Uterus (tissue), 2 donors: ENCODE measurements around the gene ALLC.

ENCODE experiments used
- POLR2A ChIP-seq, 2 donors: fragments of 450-650 bp; IDR thresholded peaks; one replicate each; pipeline ENCODE4 v1.6.1; 2016; ENCODE audit warnings: antibody characterized with exemption in 2 of 2, mild to moderate bottlenecking in 1 of 2, moderate library complexity in 1 of 2
- TF ChIP-seq, protein P1 (sequence below), 4 experiments: fragments of 200-600 bp in 2 of 4; fragments of 450-650 bp in 2 of 4; sonication (generic) in 2 of 4; IDR thresholded peaks; one replicate each; pipeline ENCODE4 v1.5.1; 2016 to 2019; ENCODE audit warnings: antibody characterized with exemption in 4 of 4, mild to moderate bottlenecking in 2 of 4, moderate library complexity in 1 of 4

DNA sequence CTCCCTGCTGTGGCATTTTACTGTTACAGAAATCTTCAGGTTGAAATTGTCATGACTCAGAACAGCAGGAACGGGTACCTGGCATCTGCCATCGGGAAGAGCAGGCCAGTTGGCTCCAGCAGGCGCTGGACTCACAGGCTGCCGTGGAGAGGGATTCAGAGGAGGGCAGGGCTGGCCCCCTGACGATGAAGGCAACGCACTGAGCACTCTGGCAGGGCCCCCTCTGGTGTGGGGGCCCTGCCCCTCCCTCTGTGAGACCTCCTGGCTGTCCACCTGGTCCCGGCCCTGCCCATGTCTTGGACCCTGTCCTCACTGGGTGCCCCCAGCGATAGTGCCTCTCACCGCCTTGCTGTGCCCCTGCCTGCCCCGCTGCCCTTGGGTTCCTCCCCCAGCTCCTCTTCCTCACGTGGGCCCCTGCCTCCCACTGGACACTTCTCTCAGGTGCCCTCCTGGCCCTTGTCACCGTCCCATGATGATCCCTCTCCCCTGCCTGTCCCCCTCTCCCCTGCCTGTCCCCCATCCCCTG is 23.3 kb upstream of the ALLC start:
- TF ChIP-seq, protein P1, sequence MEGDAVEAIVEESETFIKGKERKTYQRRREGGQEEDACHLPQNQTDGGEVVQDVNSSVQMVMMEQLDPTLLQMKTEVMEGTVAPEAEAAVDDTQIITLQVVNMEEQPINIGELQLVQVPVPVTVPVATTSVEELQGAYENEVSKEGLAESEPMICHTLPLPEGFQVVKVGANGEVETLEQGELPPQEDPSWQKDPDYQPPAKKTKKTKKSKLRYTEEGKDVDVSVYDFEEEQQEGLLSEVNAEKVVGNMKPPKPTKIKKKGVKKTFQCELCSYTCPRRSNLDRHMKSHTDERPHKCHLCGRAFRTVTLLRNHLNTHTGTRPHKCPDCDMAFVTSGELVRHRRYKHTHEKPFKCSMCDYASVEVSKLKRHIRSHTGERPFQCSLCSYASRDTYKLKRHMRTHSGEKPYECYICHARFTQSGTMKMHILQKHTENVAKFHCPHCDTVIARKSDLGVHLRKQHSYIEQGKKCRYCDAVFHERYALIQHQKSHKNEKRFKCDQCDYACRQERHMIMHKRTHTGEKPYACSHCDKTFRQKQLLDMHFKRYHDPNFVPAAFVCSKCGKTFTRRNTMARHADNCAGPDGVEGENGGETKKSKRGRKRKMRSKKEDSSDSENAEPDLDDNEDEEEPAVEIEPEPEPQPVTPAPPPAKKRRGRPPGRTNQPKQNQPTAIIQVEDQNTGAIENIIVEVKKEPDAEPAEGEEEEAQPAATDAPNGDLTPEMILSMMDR (IDR thresholded peaks at IDR 0.05), result no peak
- no peak for TF ChIP-seq POLR2A (IDR thresholded peaks at IDR 0.05)
